IPS DF 6.9 (cell line): ENCODE measurements around the gene INPP1.
"Not testable (repeated sequence)": the region's sequence is repeated elsewhere in the genome, so short reads cannot be mapped to it uniquely, and the experiment has no call there.

Source experiments
- DNase-seq: peaks from one replicate; pipeline ENCODE4 v3.0.0-alpha.2; 2013; ENCODE audit warnings: low read depth, low spot score
- H3K27ac ChIP-seq: one replicate; pipeline ENCODE4 v1.5.1; 2013; ENCODE audit warnings: low read length, control low read depth
- H3K27me3 ChIP-seq: 2 replicates; pipeline ENCODE4 v1.6.1; 2013; ENCODE audit warnings: mild to moderate bottlenecking, low read length; ENCODE audit not compliant: control insufficient read depth, insufficient read depth
- H3K36me3 ChIP-seq: 2 replicates; pipeline ENCODE4 v1.6.1; 2013; ENCODE audit warnings: low read length; ENCODE audit not compliant: control insufficient read depth, insufficient read depth
- H3K4me1 ChIP-seq: 2 replicates; pipeline ENCODE4 v1.6.1; 2013; ENCODE audit warnings: low read length; ENCODE audit not compliant: control insufficient read depth, insufficient read depth
- H3K4me3 ChIP-seq: 2 replicates; pipeline ENCODE4 v1.5.1; 2013; ENCODE audit warnings: mild to moderate bottlenecking, low read length
- H3K9me3 ChIP-seq: 2 replicates; pipeline ENCODE4 v1.6.1; 2013; ENCODE audit warnings: low read length, inconsistent platforms; ENCODE audit not compliant: control insufficient read depth, insufficient read depth
- WGBS: extraction: QIAGEN DNeasy Blood & Tissue Kit; methylation state at CpG from one replicate; pipeline ENCODE4 v1.1.7; 2013; ENCODE audit warnings: mixed read lengths, missing lambda C conversion rate; ENCODE audit not compliant: insufficient read length, insufficient coverage; 5-methylcytosine and 5-hydroxymethylcytosine counted together

The INPP1 gene

GRCh38 chr2:190333928-190334327 lies 9.5 kb upstream of the INPP1 start:
- no peaks in the 10 kb centered on the region for H3K4me1 ChIP-seq
- no peaks in the 10 kb centered on the region for H3K9me3 ChIP-seq
- H3K36me3 ChIP-seq, result no peaks in the 10 kb centered on the region
- WGBS, result 100% methylated on average over 1 of the region's 2 CpGs
- DNase-seq, result no peak
- no peaks in the 10 kb centered on the region for H3K27me3 ChIP-seq
- no peak overlapping the region for H3K4me3 ChIP-seq
- no peak overlapping the region for H3K27ac ChIP-seq

DNA sequence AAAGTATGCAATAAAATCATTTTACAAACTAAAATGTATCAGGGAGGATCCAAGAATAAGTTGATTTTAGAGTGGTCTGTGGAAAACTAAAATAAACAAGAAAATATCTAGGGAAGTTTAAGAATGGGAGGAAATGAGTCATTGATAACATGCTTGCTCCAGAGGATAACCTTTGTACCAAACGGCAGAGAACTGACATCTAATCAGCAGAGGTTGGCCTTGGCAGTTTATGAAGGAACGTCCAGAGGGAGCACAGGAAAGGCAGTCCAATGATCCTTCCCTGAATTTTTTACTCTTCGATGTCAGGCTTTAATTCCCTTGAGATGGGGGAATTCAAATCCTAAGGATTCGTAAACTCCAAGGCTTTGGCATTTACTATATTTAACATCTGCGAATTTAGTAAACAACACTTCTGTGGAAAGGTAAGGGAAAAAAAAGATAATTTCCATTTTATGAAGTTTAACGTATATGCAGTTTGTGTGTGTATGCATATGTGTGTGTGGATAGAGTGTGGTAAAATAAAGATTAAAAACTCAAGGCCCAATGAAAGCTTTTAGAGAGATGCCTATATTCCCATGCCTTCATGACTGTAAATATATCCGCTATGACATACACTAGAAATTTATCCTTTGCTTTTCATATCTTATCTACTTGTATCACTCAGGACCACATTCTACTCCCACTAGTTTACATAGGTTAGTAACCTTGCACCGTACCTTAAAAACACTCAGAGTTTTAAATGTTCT lies 8.7 kb upstream of the INPP1 start:
- H3K4me3 ChIP-seq, result no peak overlapping the region
- WGBS, result 100% methylated on average over 1 of the region's 8 CpGs
- no peak for DNase-seq
- H3K27me3 ChIP-seq, result no peaks in the 10 kb centered on the region
- no peaks in the 10 kb centered on the region for H3K9me3 ChIP-seq
- no peak overlapping the region for H3K27ac ChIP-seq
- H3K4me1 ChIP-seq, result no peaks in the 10 kb centered on the region
- no peaks in the 10 kb centered on the region for H3K36me3 ChIP-seq

- Histone ChIP-seq H3K4me3 (no peak overlapping the region), H3K9me3 (no peaks in the 10 kb centered on the region), H3K36me3 (no peaks in the 10 kb centered on the region), H3K4me1 (no peaks in the 10 kb centered on the region), H3K27ac (no peak overlapping the region), H3K27me3 (no peaks in the 10 kb centered on the region)
- DNase-seq, result no peak
These were observed 8.2 kb upstream of the INPP1 start for GRCh38 chr2:190335225-190335559.

- not testable (repeated sequence) for H3K4me3 ChIP-seq, H3K9me3 ChIP-seq, H3K27ac ChIP-seq, H3K4me1 ChIP-seq, H3K27me3 ChIP-seq, H3K36me3 ChIP-seq, DNase-seq
- no CpG with 5 or more reads among the region's 4 CpGs for WGBS
These were observed 7.8 kb upstream of the INPP1 start for GRCh38 chr2:190335584-190335983.

GRCh38 chr2:190336420-190336819 lies 7.0 kb upstream of the INPP1 start:
- WGBS, result no CpG with 5 or more reads among the region's 2 CpGs
- no peaks in the 10 kb centered on the region for H3K27me3 ChIP-seq
- no peaks in the 10 kb centered on the region for H3K9me3 ChIP-seq
- H3K36me3 ChIP-seq, result no peaks in the 10 kb centered on the region
- no peak for DNase-seq
- no peak overlapping the region for H3K4me3 ChIP-seq
- H3K27ac ChIP-seq, result no peak overlapping the region
- no peaks in the 10 kb centered on the region for H3K4me1 ChIP-seq

DNA sequence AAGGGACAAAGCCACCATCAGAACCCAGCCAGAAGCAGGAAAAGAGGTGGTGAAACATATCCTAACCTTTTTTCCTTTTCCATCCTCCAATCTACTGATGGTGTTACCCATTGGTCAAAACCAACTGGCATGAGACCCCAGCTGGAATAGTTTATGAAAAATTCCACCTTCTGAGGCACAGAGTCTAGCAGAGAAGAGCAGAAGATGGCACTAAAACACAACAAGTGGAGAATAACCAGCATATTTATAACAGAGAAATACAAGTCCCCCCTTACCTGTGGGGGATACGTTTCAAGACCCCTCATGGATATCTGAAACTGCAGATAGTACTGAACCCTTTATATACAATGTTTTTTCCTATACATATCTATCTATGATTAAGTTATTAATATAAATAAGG lies 4.9 kb upstream of the INPP1 start:
- WGBS, result no CpG with 5 or more reads among the region's 1 CpG
- Histone ChIP-seq H3K36me3 (no peaks in the 10 kb centered on the region), H3K27ac (no peak overlapping the region), H3K27me3 (no peaks in the 10 kb centered on the region; the same call in 1 of the 2 replicates), H3K9me3 (no peaks in the 10 kb centered on the region), H3K4me3 (no peak overlapping the region), H3K4me1 (no peaks in the 10 kb centered on the region; the same call in 1 of the 2 replicates)
- DNase-seq, result no peak

DNA sequence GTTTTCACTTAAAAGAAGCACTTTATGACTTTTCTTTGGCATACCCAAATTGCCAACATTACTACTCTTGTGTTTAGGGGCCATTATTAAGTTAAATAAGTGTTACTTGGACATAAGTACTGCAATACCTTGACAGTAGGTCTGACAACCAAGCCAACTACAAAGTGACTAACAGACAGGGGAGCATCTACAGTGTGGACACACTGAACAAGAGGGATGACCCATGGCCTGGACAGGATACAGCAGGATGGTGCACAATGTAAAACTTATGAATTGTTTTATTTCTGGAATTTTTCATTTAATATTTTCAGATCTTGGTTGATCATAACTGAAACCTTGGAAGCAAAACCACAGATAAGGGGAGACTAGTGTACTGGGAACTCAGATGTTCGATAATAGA lies 4.0 kb upstream of the INPP1 start:
- Histone ChIP-seq H3K27ac (no peak overlapping the region), H3K9me3 (no peaks in the 10 kb centered on the region), H3K36me3 (no peaks in the 10 kb centered on the region), H3K4me1 (no peaks in the 10 kb centered on the region; the same call in 1 of the 2 replicates), H3K27me3 (no peaks in the 10 kb centered on the region; the same call in 1 of the 2 replicates), H3K4me3 (no peak overlapping the region)
- no peak for DNase-seq
- no CpG with 5 or more reads among the region's 1 CpG for WGBS

DNA sequence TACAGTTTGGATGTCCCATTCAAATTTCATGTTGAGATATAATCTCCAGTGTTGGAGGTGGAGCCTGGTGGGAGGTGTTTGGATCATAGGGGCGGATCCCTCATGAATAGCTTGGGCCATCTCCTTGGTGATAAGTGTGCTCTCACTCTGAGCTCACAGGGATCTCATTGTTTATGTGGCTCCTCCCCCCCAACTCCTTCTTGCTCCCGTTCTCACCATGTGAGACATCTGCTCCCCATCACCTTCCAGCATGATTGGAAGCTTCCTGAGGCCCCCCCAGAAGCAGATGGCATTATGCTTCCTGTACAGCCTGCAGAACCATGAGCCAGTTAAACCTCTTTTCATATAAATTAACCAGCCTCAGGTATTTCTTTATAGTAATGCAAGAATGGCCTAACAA lies 3.0 kb upstream of the INPP1 start:
- no CpG with 5 or more reads among the region's 2 CpGs for WGBS
- DNase-seq, result no peak
- no peaks in the 10 kb centered on the region for H3K9me3 ChIP-seq
- no peak overlapping the region for H3K27ac ChIP-seq
- no peaks in the 10 kb centered on the region; the same call in 1 of the 2 replicates for H3K4me1 ChIP-seq
- H3K36me3 ChIP-seq, result no peaks in the 10 kb centered on the region
- no peak overlapping the region for H3K4me3 ChIP-seq
- no peaks in the 10 kb centered on the region; the same call in 1 of the 2 replicates for H3K27me3 ChIP-seq

GRCh38 chr2:190342611-190343010 lies 778 bp upstream of the INPP1 start:
- Histone ChIP-seq H3K9me3 (no peaks in the 10 kb centered on the region), H3K4me3 (no peak overlapping the region), H3K27me3 (no peaks in the 10 kb centered on the region; the same call in 1 of the 2 replicates), H3K27ac (no peak overlapping the region), H3K36me3 (no peaks in the 10 kb centered on the region), H3K4me1 (no peaks in the 10 kb centered on the region; the same call in 1 of the 2 replicates)
- no CpG with 5 or more reads among the region's 4 CpGs for WGBS
- DNase-seq, result no peak

GRCh38 chr2:190343089-190343535 lies 277 bp upstream of the INPP1 start:
- Histone ChIP-seq H3K9me3 (no peaks in the 10 kb centered on the region), H3K27me3 (no peaks in the 10 kb centered on the region; the same call in 1 of the 2 replicates), H3K36me3 (no peaks in the 10 kb centered on the region), H3K27ac (no peak overlapping the region), H3K4me1 (no peaks in the 10 kb centered on the region; the same call in 1 of the 2 replicates), H3K4me3 (peak overlapping the region; percentile 44; the same call in 1 of the 2 replicates)
- DNase-seq, result no peak
- WGBS, result no CpG with 5 or more reads among the region's 10 CpGs

DNA sequence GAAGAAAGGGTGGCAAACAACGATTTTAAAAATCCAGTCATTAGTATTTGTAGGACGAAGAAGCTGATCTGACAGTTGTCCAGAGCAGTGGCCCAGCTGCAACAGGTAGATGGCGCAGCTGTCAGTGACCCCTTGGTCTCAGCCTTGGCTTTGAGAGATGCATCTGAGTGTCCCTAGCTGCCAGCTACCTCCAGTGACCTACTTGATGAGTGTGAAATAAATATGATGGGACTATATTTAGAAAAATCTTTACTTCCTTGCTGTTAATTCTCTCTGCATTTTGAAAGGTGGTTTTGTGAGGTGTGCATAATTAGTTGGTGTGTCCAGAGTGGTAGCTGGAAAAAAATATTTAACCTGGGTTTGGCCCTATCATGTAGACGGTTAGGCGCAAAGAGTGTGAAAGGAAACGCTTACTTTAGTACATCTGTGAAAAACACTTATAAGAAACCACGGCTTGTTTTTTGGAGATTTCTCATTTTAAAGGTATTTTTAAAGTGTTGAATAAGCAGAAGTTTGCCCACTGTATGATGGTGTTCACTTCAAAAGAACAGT lies 963 bp downstream of the INPP1 start:
- WGBS, result no CpG with 5 or more reads among the region's 7 CpGs
- Histone ChIP-seq H3K9me3 (no peaks in the 10 kb centered on the region), H3K27me3 (no peaks in the 10 kb centered on the region; the same call in 1 of the 2 replicates), H3K4me1 (no peaks in the 10 kb centered on the region; the same call in 1 of the 2 replicates), H3K27ac (no peak overlapping the region), H3K36me3 (no peaks in the 10 kb centered on the region), H3K4me3 (peak overlapping the region; percentile 44; the same call in 1 of the 2 replicates)
- no peak for DNase-seq
